Keratinocyte (primary cell): ENCODE results near the gene MYOZ2. TPM values are rescaled to one million over a fixed set of nuclear protein-coding genes. Genes with fewer than 3 reads are reported as not detected.

Experiments
- DNase-seq: peaks from one replicate; pipeline ENCODE4 v3.0.0-alpha.2; 2011; ENCODE audit warnings: low read depth, missing footprints, low spot score
- FAIRE-seq: peaks from 2 replicates; lab custom pipeline; 2011; peaks lifted over from hg19 to GRCh38; lab: Jason Lieb, UNC
- H2AFZ ChIP-seq: 2 replicates; pipeline ENCODE4 v1.6.0; 2012; ENCODE audit warnings: low read length, control low read depth, inconsistent platforms; ENCODE audit not compliant: control insufficient read depth
- H3K27ac ChIP-seq: 2 replicates; pipeline ENCODE4 v1.5.1; 2011; ENCODE audit warnings: low read length; ENCODE audit not compliant: control insufficient read depth, insufficient read depth
- H3K27me3 ChIP-seq: 3 replicates; pipeline ENCODE4 v1.6.0; 2011; ENCODE audit warnings: low read length; ENCODE audit not compliant: control insufficient read depth, insufficient read depth; ENCODE audit errors: extremely low read depth
- H3K36me3 ChIP-seq, 2 experiments: 2 replicates in 1 of 2; 3 replicates in 1 of 2; pipeline ENCODE4 v1.5.1; 2011; ENCODE audit warnings: low read length in 2 of 2, mild to moderate bottlenecking in 1 of 2; ENCODE audit not compliant: control insufficient read depth in 2 of 2, insufficient read depth in 2 of 2; ENCODE audit errors: extremely low read depth in 1 of 2
- H3K4me1 ChIP-seq: 3 replicates; pipeline ENCODE4 v1.5.1; 2011; ENCODE audit warnings: low read length; ENCODE audit not compliant: control insufficient read depth, insufficient read depth; ENCODE audit errors: extremely low read depth
- H3K4me2 ChIP-seq: 3 replicates; pipeline ENCODE4 v1.6.0; 2011; ENCODE audit warnings: low read depth, low read length; ENCODE audit not compliant: control insufficient read depth, insufficient read depth; ENCODE audit errors: extremely low read depth
- H3K4me3 ChIP-seq, 3 experiments: fragments of 200-600 bp in 1 of 3; sonication (generic) in 1 of 3; 2 replicates in 2 of 3; 3 replicates in 1 of 3; pipeline ENCODE4 v1.5.1; 2011 to 2016; ENCODE audit warnings: low read length in 3 of 3, mild to moderate bottlenecking in 3 of 3, control low read depth in 2 of 3, inconsistent platforms in 1 of 3, low read depth in 1 of 3, mixed read lengths in 1 of 3, mixed run types in 1 of 3, moderate library complexity in 1 of 3; ENCODE audit not compliant: control insufficient read depth in 2 of 3, insufficient read depth in 2 of 3; ENCODE audit errors: extremely low read depth in 1 of 3
- H3K79me2 ChIP-seq: 2 replicates; pipeline ENCODE4 v1.6.0; 2012; ENCODE audit warnings: low read length; ENCODE audit not compliant: control insufficient read depth, insufficient read depth
- H3K9ac ChIP-seq: 3 replicates; pipeline ENCODE4 v1.6.0; 2011; ENCODE audit warnings: low read length; ENCODE audit not compliant: control insufficient read depth, insufficient read depth; ENCODE audit errors: extremely low read depth
- H3K9me1 ChIP-seq: 3 replicates; pipeline ENCODE4 v1.6.0; 2011; ENCODE audit warnings: low read length; ENCODE audit not compliant: control insufficient read depth, insufficient read depth; ENCODE audit errors: extremely low read depth
- H3K9me3 ChIP-seq: 2 replicates; pipeline ENCODE4 v1.5.1; 2012; ENCODE audit warnings: low read depth, low read length; ENCODE audit not compliant: control insufficient read depth
- H4K20me1 ChIP-seq: 3 replicates; pipeline ENCODE4 v1.6.0; 2011; ENCODE audit warnings: low read length; ENCODE audit not compliant: control insufficient read depth, insufficient read depth; ENCODE audit errors: extremely low read depth
- CTCF ChIP-seq, 3 experiments: IDR thresholded peaks in 1 of 3; conservative IDR thresholded peaks in 1 of 3; optimal IDR thresholded peaks in 1 of 3; 2 replicates in 2 of 3; 3 replicates in 1 of 3; pipeline versions ENCODE3 to v1.5.1; 2011; ENCODE audit warnings: low read length in 3 of 3, mild to moderate bottlenecking in 3 of 3, moderate library complexity in 2 of 3, control low read depth in 1 of 3, inconsistent platforms in 1 of 3; ENCODE audit not compliant: insufficient read depth in 2 of 3; ENCODE audit errors: extremely low read depth in 1 of 3
- EZH2 ChIP-seq: IDR thresholded peaks from one replicate; pipeline ENCODE4 v1.6.1; 2012; ENCODE audit warnings: inconsistent platforms, mild to moderate bottlenecking, low read length, moderate library complexity
- dilution Hi-C: fragments of 300-500 bp; cut with MboI; formaldehyde crosslinking; loops from one replicate; pipeline ENCODE4 v1.7.0; 2020; ENCODE audit warnings: low sequenced_read_pairs; ENCODE audit not compliant: extremely low pct_ligation_motif_present
- polyA plus RNA-seq, 5 experiments: library from polyadenylated mRNA; depleted of rRNA in 3 of 5; stranded (reverse) in 3 of 5; stranded (forward) in 1 of 5; unstranded in 1 of 5; fragments of >200 nt; gene quantifications; 1 replicate in 1 of 5; 2 replicates in 3 of 5; 3 replicates in 1 of 5; pipeline versions ENCODE4 v1.2.1 to v1.2.3, GENCODE V29; 2011 to 2012; ENCODE audit warnings: missing spikeins in 2 of 5, low read depth in 1 of 5, low replicate concordance in 1 of 5

The MYOZ2 gene
- polyA plus RNA-seq, 1 donor (not counting 4 experiments of a cell fraction or from before 2014, with no cell fraction given): not detected

GRCh38 chr4:119197772-119198212 lies 62.2 kb downstream of the MYOZ2 start:
- no peaks in the 10 kb centered on the region for H3K4me1 ChIP-seq
- no peak for TF ChIP-seq EZH2
- TF ChIP-seq CTCF (optimal IDR thresholded peaks at IDR 0.05 in 1 of 3, IDR thresholded peaks at IDR 0.05 in 1 of 3, conservative IDR thresholded peaks at IDR 0.05 in 1 of 3; ENCODE audit: extremely low read depth in 1 of 3, insufficient read depth in 2 of 3, low read length in 3 of 3): no peak
- H3K9me3 ChIP-seq: no peaks in the 10 kb centered on the region
- dilution Hi-C loops: no loop called here
- H3K4me3 ChIP-seq: no peak overlapping the region
- no peak overlapping the region for H3K9ac ChIP-seq
- no peak for DNase-seq
- H3K36me3 ChIP-seq: no peaks in the 10 kb centered on the region
- H2AFZ ChIP-seq: no peak overlapping the region
- no peaks in the 10 kb centered on the region for H3K9me1 ChIP-seq
- H3K27me3 ChIP-seq: no peaks in the 10 kb centered on the region
- no peak overlapping the region for H3K4me2 ChIP-seq
- no peak for FAIRE-seq
- no peak overlapping the region for H3K27ac ChIP-seq
- H3K79me2 ChIP-seq: no peaks in the 10 kb centered on the region
- H4K20me1 ChIP-seq: no peaks in the 10 kb centered on the region

- H2AFZ ChIP-seq: no peak overlapping the region
- TF ChIP-seq CTCF (optimal IDR thresholded peaks at IDR 0.05 in 1 of 3, IDR thresholded peaks at IDR 0.05 in 1 of 3, conservative IDR thresholded peaks at IDR 0.05 in 1 of 3; ENCODE audit: extremely low read depth in 1 of 3, insufficient read depth in 2 of 3, low read length in 3 of 3) (no peak), EZH2 (no peak)
- H3K9me1 ChIP-seq: no peaks in the 10 kb centered on the region
- no peak overlapping the region for H3K4me2 ChIP-seq
- DNase-seq: no peak
- H3K9me3 ChIP-seq: no peaks in the 10 kb centered on the region
- H3K9ac ChIP-seq: no peak overlapping the region
- H3K4me1 ChIP-seq: peaks cover 22% of the 10 kb centered on the region
- no peaks in the 10 kb centered on the region for H4K20me1 ChIP-seq
- no peak overlapping the region for H3K27ac ChIP-seq
- no peaks in the 10 kb centered on the region for H3K27me3 ChIP-seq
- dilution Hi-C loops: no loop called here
- H3K36me3 ChIP-seq: no peaks in the 10 kb centered on the region
- no peak overlapping the region for H3K4me3 ChIP-seq
- no peak for FAIRE-seq
- H3K79me2 ChIP-seq: no peaks in the 10 kb centered on the region
Measured at GRCh38 chr4:119204916-119205315, 69.3 kb downstream of the MYOZ2 start.
